Dedifferentiated amniotic fluid mesenchymal stem cell (primary cell): ENCODE data around the gene FAM219B.
A peak's percentile ranks its signal among the peaks of the same experiment; 100 is the strongest.

ENCODE experiments used
- DNase-seq: peaks from one replicate; pipeline ENCODE4 v3.0.0-alpha.2; 2016; ENCODE audit errors: extremely low spot score

Gene FAM219B

DNA sequence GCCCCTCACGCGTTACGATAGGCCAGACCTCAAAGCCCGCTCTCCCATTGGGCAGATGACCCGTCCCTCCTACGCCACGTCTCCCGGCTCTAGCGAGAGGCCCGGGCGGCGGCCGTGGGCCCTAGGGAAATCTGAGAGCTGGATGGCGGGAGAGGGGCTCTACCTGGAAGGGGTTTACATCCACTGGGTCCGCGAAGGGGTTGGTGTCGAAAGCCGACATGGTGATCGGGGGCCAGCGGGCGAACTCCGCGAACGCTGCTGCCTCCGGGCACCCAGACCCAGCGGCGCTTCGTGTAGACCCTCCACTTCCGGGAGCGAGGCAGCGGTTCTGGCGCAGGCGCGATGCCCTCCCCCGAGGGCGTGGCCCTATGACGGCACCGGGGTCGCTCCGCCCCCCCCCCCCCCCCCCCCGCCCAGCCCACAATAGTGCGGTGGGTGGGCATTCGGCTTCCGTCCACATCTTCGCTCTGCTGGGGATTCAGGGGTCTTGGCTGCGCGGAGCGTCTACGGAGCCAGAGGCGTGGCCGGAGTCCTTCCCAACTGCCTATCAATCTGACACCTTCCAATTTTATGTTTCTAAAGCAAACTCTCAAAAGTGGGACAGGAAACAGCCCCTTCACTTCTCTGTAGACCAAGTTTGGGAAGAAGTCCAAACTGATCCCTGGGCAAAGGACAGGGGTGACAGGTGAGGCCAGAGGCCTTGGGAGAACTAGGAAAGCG, 33.5 kb downstream of the FAM219B start, which contains the start of gene SCAMP2:
Gene SCAMP2 (minus strand): TSS at position 330 of the 720 bp plus-strand sequence. CDS start 110 bp downstream, at position 220.
- DNase-seq, result peak; percentile 95

DNA sequence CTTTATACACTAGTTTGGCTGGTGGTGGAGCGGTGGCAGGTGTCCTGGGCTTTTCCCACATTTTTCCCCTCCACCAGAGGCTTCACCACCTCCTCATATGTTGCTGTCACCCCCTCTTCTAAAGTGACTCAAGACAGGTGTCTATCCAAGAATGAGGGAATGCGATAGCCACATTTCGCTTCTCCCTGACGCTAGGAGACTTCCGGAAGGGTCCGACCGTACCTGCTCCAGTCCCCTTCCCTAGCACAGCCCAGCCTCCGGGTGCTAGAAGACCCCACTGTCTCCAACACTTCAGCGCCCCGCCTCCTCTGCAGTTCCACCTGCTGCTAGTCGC, 34.0 kb downstream of the FAM219B start:
- DNase-seq, result no peak

DNA sequence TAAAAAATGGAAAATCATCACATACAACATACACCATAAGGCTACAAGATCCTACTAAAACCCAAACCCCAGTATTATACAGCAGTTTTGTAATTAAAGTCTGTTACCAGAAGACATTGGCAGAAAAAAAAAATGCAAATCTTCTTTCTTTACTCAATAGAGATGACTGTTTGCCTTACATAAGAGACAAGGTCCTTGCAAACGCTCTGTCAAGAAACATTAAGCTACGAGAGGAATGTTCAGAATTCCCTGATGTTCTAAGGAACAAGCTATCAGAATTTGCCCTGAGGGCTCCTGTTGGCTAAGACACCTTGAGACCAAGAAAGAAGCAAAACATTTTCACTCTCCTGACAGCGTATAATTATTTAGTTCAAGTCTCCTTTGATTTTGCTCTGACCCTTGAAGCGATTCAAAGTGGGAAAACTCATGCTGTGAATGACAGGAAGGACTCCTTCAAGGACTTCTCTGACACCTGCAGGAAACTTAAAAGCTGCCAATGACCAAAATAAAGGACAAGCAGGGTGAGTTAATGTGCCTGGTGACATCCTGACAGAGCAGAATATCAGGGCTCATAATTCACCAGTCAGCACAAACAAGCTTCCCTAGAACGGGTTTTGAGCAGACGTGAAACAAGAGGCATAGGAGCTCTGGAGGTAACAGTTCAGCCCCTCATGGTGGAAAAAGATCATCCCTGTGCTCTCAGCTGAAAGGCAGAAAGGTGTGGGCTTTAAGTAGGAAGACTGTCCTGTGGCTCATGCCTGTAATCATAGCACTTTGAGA, 36.0 kb downstream of the FAM219B start:
- DNase-seq, result no peak

DNA sequence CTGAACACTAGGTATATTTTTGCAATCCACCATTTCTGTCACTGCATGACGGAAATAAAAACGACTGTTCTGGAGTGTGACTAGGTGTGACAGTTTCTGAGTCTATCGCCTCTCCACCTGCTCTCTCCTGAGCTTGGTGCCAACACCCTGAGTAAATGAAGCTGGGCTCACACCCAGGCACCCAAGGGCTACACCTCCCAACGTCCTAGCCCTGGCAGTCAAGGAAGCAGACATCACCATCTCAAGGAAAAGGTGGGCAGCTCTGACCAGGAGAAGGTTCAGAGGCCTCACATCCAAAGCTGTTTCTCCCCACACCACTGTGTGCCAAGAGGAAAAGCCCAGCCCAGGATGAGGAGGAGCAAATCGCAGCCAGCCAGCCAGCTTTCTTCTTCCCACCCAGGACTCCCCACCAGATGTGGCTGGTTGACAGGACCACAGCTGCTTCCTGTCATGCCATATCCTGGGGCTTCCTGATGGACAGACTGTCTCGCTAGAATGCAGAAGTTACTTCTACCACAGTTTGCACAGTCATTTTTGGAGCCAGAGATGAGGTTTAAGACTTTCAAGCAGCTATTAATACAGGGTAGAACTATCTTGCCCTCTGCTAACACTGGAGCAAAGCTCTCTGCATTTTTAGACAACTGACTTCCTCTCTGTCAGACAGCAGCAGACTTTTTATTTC, 36.8 kb downstream of the FAM219B start:
- DNase-seq, result peak; percentile 15

DNA sequence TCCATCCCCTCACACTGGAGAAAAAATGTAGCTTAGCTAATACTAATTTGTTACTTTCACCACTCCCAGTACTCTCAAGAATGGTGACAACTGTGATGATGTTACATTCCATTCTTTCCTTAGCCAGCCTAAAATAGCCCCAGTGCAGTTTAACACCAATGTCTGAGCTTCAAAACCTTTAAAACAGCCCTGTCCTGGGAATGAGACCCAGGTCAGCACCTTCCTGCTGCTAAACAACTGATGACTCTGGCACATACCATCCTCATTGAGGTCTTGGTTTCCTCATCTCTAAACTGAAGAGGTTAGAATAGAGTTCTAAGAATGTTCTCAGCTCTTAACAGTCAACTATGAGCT, 37.3 kb downstream of the FAM219B start:
- DNase-seq, result no peak

DNA sequence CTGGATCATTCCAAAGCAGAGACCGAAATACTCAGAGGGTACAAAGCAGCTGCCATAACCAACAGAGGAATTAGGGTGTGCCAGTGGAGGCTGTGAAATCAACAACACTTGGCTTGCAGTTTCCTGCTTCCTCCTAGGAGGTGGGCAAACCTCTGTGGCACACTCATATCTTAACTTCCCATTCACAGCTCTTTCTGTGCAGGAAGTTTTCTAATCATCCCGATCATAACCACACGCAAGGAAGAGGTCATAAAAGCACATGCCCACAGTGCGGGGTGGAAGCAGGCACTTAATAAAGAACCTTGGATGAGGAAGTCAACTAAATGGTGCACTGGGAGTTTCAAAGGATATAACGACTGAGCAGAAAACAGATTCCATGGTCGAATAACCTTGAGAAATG, 38.6 kb downstream of the FAM219B start:
- no peak for DNase-seq

DNA sequence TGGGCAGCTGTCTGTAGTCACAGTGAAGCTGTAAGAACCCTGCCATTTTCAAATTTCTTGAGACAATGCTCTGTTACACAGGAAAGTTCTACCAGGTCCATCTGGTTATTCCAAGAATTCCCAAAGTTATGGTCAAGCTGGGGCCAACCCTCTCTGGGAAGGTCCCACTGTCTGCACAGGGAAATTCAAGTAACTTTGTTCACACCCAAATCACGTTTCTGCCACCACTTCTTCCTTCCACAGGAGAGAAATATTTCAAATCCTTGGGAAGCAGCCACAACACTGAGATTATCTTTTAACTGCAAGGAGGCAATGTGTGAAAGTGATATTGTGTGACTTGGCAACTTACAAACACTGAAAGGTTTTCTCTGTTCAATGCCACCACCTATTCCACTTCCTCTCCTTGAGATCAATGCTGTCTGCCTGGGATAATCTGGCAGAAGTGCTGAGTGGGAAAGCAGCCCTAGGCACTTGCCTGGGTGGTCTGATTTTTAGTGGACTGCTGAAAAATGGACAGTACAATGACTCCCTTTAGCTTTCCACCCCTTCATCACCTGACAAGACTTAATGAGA, 39.1 kb downstream of the FAM219B start:
- no peak for DNase-seq

DNA sequence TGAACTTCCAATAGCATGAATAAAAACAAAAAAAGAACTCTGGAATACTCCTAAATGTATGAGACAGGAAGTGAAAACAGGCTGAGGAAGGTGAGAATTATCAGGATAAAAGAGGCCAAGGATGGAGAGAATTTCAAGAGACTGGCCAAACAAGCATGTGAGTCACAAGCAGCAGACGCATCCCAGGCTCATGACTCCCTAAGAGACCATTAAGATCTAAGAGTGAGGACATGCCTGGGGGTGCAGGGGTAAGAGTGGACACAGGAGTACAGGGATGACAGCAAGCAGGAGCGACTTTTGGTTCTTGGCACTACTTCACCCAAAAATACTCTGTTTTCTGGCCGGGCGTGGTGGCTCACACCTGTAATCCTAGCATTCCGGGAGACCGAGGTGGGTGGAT, 40.6 kb downstream of the FAM219B start:
- DNase-seq, result peak; percentile 21

DNA sequence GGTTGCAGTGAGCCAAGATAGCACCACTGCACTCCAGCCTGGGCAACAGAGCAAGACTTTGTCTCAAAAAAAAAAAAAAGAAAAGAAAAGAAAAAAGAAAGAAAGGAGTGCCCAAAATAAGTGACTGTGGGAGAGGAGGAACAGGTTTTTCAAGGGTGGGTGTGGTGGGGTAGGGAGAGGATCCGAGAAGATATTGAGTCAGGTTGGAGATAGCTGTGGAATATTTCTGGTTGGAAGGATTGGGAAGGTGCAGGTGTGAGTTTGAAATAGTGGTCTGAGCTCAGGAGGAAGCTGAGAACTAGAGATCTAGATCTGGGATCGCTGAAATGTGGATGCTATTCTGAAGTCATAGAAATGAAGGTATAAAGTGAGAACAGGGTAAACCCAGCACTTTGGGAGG, 41.3 kb downstream of the FAM219B start:
- no peak for DNase-seq

DNA sequence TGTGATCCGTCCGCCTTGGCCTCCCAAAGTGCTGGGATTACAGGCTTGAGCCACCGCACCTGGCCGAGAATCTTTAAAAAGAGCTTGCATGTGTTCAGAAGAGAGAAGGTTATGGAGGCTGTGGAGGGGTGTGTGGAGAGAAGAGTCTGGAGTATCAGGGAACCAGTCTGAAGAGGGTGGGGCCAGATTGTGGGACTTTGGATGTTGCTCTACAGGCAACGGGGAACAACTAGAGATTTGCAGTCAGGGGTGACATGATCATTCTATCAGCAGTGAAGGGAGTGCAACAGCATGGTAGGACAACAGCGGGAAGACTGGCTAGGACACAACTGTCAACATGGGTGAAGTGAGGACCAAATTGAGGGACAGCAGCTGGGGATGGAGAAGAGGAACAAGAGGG, 42.4 kb downstream of the FAM219B start:
- DNase-seq, result no peak

DNA sequence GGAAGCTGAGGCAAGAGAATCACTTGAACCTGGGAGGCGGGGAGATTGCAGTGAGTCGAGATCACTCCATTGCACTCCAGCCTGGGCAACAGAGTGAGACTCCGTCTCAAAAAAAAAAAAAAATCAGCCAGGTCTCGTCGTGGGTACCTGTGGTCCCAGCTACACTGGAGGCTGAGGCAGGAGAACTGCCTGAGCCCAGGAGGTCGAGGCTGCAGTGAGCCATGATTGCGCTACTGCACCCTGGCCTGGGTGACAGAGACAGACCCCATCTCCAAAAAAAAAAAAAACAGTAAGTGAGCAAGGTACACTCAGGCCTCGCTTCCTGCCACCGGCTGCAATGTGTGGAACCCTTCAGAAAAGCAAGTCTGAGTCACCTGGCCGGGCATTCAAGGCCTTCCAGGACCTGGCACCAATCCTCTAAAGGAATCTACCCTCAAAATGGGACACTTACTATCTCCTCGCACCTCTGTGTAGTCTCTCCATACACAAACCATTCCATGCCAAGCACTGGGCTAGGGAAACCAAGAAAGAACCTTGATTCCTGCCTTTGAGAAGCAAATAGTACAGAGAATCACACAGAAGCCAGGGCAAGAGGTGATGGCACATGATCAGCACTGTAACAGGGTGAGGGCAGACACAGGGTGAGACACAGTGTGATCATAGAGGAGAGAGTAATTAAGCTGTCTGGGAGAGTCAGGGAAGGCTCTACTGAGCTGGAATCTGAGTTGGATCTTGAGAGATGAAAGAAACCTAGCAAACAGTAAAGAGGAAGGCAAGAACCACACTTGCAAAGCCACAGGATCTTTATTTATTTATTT, 43.2 kb downstream of the FAM219B start:
- DNase-seq, result no peak

DNA sequence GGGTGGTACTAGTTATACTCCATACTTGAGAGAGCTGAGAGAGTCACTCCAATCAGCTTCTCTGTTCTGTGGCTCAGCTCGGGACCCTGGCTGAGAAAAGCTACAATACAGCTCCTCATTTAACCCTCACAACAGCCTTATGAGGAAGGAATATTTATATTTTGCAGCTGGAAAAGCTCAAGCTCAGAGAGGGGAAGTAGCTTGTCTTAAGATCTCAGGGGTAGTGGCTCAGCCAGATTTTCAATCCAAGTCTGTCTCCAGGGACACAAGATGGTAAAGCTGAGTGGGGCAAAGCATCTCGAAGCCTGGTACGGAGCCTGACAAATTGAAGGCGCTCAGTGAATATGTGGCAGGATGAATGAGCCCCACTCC, 48.3 kb downstream of the FAM219B start:
- no peak for DNase-seq

DNA sequence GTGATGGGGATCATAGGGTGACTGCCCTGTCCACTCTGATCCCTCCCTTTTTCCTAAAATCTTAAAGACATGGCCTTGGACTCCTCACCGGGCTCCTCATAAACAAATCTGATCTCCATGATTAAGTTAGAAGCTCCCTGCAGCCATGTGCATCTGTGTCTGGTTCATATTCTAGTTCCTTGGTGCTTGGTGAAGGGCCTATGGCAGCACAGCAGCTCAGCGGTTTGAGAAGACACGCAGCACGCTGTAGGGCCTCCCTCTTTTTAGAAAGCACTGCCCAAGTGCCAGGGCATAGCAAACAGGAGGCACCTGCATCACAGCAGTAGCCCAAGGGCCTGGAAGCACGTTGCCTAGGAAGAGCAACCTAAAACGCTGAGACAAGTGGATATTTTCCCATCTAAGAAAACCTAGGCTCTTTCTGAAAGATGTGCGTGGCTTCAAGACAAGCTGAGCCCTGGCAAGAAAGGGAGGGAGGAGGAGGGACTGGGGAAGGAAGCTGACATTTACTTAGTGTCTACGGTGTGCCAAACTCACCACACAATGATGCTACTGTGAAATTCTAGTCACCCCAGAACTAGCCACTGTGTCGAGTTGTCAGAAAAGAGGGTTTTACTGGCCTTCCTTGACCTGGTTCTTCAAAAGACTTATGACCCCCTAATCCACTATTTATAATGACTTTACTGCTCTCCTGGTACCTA, 48.8 kb downstream of the FAM219B start:
- DNase-seq, result no peak

DNA sequence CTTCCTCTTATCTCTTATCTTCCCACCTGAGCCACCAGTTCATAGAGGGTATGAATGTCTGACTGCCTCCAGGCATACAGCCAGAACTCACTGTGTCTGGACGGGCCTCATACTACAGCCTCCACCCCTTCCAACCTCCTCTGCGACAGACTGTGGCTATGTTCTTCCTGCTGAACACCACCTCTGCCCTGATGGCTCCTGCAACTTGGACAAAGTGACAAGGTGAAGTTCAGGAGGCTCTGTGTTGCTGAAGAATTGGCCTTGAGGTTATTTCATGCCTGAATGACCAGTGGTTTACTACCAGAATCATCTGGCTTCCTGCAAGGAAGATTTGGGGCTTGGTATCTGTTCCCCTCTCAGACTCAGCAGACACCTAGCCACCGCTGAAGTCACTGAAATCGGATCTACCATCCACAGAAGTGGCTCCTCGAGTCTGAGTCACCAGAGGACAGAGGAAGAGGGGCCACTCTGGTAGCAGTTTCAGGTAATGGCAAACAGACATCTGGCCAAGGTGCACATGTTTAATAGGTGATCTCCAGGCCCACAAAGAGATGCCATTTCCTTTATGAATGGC, 49.5 kb downstream of the FAM219B start:
- no peak for DNase-seq

DNA sequence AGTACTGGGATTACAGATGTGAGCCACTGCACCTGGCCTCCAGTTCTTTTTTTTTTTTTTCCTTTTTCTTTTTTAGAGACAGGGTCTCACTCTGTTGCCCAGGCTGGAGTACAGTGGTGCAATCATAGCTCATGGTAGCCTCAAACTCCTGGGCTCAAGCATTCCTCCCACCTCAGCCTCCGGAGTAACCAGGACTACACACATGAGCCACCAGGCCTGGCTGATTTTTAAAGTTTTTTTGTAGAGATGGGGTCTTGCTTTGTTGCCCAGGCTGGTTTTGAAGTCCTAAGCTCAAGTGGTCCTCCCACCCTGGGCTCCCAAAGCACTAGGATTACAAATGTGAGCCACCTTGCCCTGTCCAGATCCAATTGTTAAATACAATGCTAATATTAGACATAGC, 50.1 kb downstream of the FAM219B start:
- no peak for DNase-seq

DNA sequence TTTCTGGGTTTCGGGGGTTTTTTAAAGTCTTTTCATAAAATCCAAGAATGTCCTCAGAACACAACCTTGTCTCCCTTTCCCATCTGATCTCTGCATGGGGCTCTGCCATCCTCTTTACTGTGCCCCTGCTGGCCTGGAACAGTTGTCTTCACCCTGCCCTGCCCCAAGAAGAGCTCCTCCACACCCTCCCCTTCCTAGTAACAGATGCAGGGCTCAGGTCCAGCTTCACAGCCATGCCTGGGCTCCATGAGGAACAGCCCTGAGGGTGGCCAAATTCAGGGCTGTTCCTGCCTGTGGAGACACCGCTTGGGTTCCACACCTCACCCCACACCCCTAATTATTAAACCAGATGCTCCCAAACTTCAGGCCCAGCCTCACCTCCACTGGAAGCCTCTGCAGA, 50.8 kb downstream of the FAM219B start:
- DNase-seq, result no peak

DNA sequence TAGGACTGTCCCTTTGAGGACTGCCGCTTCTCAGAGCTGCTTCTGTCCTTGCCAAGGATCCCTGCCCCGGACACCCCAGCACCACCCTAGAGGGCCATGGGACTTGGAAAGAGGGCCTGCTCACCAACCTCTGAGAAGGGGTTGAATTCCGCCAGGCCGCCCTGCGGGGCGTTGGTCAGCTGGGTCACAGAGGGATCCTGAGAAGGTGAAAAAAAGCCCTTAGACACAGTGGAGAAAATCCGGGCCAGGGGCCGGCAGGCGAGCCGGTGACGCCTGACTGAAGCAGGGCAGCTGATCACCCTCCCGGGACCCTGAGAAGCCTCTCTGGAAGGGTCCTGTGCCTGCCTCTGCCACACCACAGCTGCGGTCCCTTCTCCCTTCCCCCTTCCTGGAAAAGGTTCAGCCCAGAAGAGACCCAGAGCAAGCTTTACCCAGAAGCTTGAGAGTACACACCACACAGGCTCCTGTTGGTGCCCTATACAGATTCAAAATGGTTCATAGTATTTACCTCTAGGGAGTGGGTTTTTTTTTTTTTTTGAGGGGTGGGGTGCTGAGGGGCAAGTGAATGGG, 52.1 kb downstream of the FAM219B start:
- no peak for DNase-seq

DNA sequence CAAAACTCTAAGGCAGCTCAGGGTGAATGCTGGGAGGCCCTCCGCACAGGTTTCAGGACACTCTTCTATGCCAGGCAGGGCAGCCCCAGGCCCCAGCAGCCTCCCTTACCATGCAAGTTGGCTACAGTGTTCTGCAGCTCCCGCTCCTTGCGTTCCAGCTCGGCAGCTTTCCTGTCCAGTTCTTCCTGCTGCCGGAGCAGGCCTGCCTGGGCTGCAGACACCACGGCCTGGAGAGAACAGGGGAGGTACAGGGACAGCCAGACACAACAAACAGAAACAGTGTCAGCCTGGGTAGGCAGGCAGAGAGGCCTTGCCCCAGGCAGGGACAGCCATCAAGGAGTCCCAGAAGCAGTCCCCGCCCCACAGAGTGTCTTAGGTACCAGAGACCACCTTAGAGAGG, 54.7 kb downstream of the FAM219B start:
- no peak for DNase-seq

DNA sequence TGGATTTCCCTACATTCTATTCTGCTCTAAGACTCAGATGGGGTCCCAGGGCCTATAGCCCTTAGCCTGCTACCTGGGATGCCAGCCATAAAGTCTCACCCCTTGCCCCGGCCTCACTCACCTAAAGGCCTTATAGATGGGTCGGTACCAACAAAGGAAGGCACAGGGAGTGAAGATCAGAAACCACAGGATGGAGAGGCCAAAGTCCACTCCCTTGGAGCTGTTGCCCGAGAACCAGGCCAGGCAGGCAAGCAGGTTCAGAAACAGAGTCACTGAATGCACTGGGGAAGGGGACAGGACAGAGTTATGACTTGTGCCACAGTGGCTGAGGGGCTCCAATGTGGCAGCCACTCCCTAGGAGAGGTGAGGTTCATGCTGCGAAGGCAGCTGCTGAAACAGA, 56.3 kb downstream of the FAM219B start:
- DNase-seq, result no peak
